ENCODE results near the gene MB.

The MB gene

DNA sequence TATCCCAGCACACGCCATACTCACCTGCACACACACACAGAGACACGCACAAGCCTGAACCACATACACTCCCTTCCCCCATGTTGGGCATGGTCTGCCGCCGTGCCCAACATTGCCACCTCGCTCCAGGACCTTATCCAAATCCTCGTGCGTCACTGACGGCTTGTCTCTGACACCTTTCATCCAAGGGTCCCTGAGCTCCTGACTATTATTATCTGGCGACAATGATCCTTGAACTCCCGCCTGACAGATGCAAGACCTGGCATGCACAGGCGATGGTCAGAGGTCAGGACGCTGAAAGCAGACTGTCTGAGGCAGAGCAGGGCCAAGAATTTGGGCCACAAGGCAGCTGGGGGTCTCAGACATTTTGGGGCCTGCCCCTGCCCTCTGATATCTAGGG lies 4.2 kb downstream of the MB start:
- DNase-seq, result no peak

DNA sequence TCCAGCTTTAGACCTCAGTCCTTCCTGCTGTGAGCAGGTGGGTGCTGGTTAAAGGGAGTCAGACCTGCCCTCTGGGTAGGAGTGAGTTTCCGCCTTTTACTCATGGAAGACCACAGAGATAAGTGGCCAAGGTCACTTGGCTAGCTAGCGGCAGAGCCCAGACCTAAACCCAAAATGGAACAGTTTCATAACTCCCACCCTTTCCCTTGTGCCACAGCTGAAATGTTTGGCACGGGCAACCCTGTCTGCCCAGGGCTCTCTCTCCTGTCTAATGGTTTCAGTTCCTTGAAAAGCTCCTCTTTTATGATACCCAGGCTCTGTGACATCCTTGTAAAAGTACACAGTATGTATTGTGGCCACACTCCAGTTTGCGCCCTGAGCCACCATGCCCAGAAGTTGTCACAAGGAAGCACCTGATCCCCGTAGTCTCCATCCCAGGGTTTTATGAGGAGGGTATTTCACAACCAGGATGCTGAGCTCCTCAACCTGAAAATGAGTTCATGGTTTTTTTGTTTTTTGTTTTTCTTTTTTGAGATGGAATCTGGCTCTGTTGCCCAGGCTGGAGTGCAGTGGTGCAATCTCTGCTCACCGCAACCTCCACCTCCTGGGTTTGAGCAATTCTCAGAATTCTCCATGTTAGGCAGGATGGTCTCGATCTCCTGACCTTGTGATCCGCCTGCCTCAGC lies 5.1 kb downstream of the MB start:
- no peak for DNase-seq

DNA sequence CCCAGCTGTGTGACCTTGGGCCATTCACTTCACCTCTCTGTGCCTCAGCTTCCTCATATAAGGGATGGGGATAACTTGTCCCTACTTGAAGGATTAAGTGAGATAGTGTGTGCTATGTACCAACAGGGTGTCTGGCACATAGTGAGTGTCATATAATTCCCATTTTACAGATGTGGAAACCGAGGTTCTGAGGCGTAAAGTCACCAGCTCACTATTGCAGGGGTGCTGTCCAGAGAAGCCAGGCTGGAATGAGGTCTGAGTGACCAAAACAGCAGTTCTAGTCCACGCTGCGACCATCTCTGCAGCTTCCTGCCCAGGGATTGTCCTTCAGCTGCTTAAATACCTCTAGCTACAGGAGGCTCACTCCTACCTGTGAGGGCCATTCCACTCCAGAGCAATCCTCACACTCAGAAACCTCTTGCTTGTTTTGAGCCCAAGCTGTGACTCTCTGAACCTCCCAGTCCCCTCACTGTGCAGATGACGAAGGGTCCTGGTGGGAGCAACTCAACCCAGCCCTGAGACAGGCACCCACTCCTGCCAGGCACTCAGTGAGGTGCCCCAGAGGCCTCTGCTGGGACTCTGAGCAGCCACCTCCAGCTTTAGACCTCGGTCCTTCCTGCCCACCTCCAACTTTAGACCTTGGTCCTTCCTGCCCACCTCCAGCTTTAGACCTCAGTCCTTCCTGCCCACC lies 5.8 kb downstream of the MB start:
- no peak for DNase-seq

DNA sequence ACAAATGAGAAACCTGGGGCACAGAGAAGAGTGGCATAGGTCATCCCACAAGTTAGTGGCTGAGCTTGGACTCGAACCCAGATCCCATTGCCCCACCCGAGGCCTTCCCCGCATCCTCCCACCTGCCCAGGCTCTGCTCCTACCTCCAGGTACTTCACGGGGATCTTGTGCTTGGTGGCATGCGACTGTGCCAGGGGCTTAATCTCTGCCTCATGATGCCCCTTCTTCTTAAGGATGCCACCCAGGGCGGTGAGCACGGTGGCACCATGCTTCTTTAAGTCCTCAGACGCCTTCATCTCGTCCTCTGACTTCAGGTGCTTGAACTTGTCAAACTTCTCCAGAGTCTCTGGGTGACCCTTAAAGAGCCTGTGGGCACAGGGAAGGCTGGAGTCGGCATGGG lies 6.4 kb downstream of the MB start:
- no peak for DNase-seq

DNA sequence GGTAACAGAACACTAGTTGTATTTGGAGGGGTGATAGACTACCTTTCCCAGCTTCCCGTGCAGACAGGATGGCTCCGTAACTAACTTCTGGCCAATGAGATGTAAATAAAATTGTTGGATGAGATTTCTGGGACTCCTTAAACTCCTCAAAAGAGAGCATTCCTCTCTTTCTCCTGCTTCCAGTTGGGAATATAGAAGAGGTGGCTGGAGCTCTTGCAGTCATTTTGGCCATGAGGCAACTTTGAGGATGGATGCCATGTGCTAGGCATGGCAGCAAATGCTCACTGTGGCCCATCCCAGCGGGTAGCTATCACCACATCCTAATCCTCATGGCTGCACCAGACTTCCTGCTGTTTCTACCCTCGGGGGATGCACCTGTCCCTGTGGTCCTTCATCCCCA lies 7.4 kb downstream of the MB start:
- no peak for DNase-seq

DNA sequence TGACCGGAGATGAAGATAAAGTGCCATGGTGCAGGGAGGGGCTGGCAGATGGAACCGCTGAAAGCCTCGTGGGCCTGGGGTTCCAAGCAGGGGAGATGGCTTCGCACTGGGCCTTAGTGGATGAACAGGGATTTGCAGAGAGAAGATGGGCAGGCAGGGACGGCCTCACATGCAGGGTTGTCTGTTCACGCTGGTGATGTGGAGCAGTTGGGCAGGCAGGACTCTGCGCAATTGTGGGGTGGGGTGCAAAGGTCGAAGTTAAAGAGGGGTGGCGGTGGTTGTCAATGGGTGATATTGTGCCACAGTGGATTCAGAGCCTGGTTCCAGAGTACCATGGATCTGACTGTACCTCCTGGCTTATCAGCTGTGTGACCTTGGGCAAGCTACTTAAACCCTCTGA lies 7.9 kb downstream of the MB start:
- no peak for DNase-seq

DNA sequence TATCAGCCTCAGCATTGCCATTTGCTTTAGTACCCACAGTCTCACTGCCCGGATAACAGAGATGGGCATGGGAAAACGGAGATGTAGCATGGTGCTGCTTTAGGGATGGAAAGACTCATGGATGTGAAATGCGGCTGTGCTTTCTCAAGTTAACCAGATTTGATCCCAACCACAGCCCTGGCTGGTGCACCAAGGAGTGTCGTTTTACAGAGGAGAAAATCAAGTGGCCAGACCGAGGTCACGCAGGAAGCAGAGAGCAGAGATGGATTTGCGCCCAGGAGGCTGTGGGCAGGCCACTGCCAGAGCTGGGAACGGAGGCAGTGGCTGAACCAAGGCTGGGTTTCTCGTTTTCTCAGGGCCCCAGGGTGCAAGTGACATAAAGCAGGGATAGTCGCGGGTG lies 9.0 kb downstream of the MB start:
- DNase-seq, result no peak

DNA sequence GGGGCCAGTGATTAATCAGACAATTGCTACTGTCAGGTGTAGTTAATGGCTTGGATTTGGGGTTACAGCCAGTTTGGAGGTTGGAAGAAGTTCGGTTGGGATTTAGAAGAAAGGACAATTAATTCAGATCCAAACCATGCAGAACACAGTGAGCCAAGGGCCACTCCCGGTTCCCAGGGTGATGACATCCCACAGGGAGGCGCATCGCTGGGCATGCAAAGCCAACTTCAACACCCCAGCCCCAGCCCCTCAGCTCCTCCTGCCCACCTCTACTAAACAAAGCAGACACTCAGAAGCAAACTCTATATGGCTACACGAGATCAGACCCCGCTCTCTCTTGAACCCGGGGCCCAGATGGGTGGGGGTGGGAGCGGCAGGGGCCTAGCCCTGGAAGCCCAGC lies 10.2 kb downstream of the MB start:
- DNase-seq, result no peak

DNA sequence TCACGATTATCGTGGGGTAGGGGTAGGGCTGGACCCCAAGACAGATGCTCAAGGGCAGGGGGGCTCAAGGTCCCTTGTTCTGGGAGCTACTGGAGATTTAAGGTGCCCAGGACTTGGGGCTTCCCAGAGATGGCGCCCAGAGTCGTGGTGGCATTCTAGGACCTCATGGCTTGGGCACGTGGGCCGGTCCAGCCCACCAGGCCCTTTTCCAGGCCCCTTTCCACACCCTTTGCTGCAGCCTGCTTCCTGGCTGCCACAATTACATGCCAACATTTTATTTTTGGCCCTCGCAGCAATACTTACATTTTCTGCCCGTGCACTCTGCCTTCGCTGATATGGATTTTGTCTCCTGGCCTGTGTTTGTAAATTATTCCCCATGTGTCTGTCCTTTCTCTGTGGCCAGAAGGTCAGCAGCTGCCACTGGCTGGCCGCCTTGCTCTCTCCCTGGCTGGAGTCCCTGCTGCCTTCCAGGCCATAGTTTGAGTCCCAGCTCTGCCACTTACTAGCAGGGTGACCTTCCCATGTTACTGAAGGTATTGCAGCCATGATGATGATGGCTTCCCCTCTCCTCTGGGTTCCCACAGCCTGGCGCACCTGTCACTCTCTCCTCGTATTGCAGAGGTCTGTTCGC lies 11.2 kb downstream of the MB start:
- DNase-seq, result no peak

DNA sequence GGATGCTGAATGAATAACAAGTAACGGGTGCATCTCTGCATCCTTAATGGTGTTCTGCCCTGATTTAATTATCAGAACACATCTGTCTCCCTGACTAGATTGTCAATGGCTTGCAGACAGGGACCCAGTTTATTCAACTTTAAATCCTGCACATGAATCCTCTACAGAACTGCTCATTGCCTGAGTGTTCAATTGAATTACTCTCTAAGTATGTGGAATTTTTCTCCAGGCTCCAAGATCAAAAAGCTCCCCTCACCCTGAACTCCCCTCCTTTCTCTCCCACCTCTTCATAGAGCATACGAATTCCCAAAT lies 11.8 kb downstream of the MB start:
- DNase-seq, result no peak

DNA sequence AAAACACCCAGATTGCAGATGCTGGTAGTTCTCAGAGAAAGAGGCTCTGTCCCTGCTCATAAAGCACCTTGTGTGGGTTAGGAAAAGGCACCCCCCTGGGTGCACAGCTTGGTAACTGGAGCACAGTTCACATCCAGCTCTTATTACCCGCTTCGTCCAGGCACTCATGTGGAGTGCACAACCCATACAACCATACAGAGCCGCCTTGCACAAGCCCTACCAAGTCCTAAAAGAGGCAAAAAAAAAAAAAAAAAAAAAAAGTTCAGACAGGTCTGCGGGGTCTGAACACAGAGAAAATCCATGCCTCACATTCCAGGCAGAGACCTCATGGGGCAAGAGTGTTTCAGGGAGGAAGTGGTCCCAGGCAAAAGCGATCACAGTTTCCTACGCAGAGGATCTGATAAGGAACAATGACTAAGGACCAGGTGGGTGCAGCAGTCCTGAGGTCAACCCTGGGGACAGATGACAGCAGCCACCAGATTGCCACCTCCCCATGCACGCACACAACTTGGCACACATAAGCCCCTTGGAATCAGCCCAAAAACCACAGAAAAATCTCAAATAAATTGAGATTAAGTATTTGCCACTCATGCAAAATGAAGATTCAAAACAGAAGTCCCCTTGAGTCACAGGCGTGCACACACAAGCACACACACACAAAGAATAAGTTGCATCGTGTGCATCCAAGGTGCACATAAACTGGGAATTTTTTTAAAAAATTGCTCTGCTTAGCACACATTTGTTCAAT lies 12.3 kb downstream of the MB start:
- no peak for DNase-seq

DNA sequence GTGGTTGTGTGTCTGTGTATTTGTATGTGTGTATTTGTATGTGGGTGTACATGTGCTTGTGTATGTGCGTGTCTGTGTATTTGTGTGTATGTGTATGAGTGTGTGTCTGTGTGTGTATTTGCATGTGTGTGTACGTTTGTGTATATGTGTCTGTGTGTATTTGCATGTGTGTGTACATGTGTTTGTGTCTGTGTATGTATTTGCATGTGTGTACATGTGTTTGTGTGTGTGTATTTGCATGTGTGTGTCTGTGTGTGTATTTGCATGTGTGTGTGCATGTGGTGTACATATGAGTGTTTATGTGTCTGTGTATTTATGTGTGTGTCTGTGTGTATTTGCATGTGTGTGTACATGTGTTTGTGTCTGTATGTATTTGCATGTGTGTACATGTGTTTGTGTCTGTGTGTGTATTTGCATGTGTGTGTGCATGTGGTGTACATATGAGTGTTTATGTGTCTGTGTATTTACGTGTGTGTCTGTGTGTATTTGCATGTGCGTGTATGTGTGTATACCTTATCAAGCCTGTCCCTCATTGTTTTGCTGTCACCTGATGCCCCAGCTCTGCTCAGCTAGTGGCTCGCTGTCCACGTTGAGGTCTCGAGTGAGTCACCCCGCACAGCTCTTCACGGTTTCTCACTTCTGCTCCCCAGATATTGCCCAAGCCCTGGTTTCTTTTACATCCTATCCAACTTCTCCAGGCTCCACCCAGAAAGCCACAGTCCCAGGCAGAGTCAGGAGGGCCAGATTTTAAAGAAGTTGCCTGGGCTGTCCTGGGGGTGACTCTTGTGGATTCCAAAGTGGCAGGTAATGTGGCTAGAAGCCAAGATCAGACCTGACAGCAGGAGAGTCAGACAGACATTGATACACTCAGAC lies 15.2 kb downstream of the MB start:
- no peak for DNase-seq

DNA sequence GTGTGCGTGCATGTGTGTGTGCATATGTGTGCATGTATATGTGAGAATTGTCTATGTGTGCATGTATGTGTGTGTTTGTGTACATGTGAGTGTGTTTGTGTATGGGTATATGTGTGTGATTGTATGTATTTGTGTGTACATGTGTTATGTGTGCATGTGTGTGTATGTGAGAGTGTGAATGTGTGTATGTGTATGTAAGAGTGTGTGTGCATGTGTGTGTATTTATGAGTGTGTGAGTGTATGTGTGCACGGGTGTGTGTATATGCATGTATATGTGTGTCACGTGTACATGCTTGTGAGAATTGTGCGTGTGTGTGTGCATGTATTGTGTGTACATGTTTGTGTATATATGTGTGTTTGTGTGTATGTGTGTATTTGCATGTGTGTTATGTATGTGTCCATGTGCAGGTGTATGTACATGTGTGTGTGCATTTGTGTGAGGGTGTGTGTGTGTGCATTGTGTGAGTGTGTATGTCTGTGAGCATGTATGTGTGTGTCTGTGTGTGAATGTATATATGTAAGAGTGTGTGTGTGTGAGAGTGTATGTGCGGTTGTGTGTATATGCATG lies 16.0 kb downstream of the MB start:
- no peak for DNase-seq

DNA sequence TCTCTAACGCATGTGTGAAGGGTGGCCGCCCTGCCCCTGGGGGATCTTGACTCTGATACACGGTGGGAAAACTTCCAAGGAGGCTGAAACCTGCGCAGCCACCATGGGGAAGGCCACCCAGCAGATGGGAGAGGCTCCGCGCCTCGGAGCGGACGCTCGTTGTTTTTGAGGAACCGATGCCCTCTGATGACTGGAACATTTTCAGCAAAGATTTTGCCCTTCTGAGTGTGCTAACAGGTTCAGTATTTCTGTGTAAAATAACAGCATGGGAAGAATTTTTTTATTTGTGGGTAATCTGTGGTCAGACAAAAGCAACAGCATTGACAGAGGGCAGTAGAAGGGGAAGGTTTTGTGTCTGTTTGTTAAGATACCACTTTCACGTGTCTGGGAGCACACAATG lies 16.7 kb downstream of the MB start:
- DNase-seq, result no peak

DNA sequence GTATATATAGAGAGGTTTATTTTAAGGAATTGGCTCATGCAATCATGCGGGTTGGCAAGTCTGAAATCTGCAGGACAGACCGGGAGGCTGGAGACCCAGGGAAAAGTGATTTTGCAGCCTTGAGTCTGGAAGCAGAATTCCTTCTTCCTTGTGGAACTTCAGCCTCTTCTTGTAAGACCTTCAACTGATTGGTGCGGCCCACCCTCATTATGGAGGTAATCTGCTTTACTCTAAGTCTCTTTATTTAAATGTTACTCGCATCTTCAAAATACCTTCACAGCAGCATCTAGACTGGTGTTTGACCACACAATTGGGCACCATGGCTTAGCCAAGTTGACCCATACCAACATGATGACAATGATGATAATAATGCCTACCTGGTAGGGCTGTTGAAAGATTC lies 17.8 kb downstream of the MB start:
- no peak for DNase-seq

DNA sequence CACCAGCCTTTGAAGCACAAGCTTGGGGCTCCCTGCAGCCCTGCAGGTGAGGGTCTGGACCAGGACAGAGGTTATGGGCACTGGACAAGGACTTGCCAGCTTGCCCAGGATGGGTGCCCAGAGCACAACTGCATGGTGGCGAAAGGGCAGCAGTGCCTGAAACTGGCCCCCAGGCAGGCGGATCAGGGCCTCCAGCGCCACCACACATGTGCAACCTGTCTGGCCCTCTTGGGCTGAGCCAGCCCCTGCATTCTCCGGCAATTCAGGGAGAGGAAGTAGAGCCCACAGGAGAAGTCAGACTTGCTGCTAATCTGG lies 18.8 kb downstream of the MB start:
- DNase-seq, result no peak

DNA sequence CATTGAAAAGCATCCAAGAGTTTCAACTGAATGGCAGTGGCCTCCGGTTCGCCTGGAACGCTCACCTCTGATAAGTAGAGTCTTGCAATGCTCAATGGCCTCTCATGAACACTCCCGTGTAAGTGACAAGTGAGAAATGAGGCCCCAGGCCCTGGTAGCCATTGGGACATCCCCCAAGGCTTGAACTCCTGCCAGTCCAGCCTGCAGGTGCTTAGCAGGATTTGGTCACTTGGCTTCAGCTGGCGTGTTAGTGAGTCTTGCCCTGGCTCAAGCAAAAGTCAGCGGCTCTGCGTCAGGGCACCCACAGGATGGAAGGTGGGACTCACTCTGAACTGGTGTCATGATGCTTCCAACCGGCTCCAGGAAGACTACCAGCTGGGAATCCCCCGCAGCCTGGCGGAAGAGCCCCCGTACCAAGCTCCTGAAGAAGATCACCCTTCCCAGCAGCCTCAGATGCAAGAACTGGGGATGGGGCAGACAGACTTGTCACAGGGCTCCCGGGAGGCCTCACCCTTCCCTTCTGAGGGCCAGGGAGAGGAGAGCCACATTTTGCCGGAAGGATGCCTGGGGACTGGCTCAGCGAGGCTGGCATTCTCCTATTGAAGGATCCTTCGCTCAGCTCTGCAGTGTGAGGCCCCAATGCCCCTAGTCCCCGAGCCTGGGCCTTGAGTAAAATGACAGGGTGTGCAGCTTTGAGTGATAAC lies 19.3 kb downstream of the MB start:
- no peak for DNase-seq

DNA sequence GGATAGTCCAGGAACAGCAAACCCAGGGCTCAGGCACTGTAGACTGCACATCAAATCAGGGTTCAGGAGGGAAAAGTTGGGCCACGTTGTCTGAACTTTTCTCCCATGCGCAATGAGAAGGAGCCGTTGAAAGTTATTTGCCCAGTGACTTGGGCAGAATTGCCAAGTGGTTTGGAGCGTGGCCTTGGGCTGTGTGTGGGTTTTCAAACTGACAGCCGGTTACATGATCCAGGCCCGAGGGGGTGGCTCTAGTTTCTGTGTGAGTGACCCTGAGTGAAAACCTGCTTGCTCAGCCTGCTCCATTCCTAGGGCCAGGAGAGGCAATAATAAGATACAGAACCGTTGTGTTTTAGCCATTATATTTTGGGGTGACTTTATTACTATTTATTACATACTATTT lies 20.3 kb downstream of the MB start:
- DNase-seq, result no peak

DNA sequence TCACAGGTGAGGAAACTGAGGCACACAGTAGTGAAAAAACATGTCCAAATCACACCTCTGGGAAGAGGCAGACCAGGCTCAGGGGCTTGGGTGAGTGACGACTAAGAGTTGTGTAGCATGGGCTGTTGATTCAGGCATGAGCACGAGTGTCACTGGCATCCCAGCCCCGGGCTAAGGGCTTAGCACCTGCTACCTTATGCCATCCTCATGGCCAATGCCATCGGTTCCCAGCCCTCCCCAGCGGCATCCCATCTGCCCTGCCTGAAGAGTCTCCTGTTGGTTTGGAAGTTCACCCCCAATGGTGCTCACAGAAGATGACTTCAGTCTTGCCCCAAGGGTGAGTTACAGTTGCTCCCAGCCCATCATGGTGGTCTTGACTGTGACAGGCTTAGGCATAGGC lies 22.4 kb downstream of the MB start:
- DNase-seq, result no peak

DNA sequence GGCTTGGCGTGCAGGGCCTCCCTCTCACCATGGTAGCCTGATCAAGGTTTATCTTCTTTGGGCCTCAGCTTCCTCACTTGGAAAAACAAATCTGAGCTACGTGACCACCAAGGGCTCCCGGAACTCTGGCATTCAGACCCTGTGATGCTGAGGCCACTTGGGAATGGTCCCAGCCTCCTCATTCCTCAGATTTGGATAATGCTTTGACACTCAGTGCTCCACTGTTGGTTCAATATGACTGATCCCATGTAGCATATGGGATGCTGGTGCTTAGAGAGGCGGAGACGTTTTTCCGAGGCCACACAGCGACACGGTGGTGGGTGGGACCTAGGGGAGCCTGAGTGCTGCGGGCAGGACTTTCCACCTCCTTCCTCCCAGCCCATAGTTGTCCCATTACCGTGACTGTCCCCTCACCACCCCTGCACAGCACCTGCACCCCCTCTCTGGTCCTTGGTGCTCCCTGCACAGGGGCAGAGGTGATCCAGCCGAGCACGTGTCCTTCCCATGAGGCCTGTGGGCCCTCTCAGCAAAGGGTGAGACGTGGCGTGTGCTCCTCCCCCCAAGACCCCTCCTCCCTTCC lies 23.1 kb downstream of the MB start:
- no peak for DNase-seq

DNA sequence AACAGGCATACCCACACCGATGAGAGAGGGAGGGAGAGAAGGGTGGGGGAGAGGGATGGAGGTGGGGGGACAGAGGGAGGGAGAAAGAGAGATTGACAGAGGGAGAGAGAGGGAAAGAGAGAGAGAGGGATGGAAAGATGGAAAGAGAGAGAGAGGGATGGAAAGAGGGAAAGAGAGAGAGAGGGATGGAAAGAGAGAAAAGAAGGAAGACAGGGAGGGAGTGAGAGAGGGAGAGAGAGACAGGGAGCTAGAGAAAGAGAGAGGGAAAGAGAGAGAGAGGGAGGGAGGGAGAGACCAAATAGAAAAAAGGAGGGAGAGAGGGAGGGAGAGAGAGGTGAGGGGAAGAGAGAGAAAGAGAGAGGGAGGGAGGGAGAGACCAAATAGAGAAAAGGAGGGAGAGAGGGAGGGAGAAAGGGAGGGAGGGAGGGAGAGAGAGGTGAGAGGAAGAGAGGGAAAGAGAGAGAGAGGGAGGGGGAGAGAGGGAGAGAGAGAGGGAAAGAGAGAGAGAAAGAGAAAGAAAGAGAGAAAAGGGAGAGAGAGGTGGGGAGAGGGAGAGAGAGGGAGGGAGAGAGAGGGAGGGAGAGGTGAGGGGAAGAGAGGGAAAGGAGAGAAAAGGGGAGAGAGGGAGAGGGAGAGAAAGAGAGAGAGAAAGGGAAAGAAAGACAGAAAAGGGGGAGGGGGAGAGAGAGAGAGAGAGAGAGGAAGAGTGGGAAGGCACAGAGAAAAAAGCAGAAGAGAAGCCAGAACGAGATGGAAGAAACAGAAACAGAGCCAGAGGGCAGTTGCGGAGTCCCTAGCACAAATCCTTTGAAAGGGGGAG lies 23.8 kb downstream of the MB start:
- DNase-seq, result no peak

All from SHP77 (cell line).